Measurements from ENCODE around the gene PFKFB4.

PFKFB4 gene

DNA sequence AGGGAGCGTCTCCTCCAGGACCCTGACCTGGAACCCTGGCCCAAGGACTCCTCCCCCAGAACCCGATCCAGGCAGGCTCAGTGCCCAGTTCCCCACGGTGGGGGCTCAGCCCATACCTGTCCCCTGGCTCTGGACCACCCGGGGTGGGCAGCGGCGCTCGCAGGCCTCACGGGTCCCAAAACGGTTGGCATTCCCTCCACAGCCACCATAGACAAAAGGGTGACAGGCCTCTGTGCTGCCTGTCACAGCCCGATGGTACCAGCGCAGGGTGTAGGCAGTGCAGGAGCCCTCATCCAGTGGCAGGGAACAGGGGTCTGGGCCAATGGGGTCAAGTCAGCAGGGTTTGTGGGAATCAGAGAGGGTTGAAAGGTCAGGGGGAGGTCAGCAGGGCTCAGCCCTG is 8.1 kb upstream of the PFKFB4 start:
- Histone ChIP-seq H3K27ac (ENCODE audit: low read length) (no peak overlapping the region), H2AFZ (ENCODE audit: low read depth, low read length) (no peak overlapping the region), H3K9ac (ENCODE audit: low read depth, low read length) (no peak overlapping the region), H3K4me1 (ENCODE audit: insufficient read depth, low read length) (no peaks in the 10 kb centered on the region), H3K79me2 (ENCODE audit: insufficient read depth, low read length) (no peaks in the 10 kb centered on the region), H4K20me1 (ENCODE audit: insufficient read depth, low read length) (no peaks in the 10 kb centered on the region), H3K36me3 (ENCODE audit: insufficient read depth, low read length) (no peaks in the 10 kb centered on the region), H3K4me3 (ENCODE audit: low read depth in 1 of 2, low read length in 2 of 2) (no peak overlapping the region), H3K27me3 (ENCODE audit: insufficient read depth, low read length, poor library complexity) (no peaks in the 10 kb centered on the region), H3K4me2 (ENCODE audit: insufficient read depth, low read length) (no peak overlapping the region), H3K9me3 (ENCODE audit: insufficient read depth, low read length, severe bottlenecking) (no peaks in the 10 kb centered on the region)
- no peak for TF ChIP-seq EZH2 (IDR thresholded peaks at IDR 0.05; ENCODE audit: borderline replicate concordance, low read depth, low read length, severe bottlenecking)
- TF ChIP-seq, protein P1, sequence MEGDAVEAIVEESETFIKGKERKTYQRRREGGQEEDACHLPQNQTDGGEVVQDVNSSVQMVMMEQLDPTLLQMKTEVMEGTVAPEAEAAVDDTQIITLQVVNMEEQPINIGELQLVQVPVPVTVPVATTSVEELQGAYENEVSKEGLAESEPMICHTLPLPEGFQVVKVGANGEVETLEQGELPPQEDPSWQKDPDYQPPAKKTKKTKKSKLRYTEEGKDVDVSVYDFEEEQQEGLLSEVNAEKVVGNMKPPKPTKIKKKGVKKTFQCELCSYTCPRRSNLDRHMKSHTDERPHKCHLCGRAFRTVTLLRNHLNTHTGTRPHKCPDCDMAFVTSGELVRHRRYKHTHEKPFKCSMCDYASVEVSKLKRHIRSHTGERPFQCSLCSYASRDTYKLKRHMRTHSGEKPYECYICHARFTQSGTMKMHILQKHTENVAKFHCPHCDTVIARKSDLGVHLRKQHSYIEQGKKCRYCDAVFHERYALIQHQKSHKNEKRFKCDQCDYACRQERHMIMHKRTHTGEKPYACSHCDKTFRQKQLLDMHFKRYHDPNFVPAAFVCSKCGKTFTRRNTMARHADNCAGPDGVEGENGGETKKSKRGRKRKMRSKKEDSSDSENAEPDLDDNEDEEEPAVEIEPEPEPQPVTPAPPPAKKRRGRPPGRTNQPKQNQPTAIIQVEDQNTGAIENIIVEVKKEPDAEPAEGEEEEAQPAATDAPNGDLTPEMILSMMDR (IDR thresholded peaks at IDR 0.05; ENCODE audit: borderline replicate concordance, extremely low read depth, low read length, poor library complexity, severe bottlenecking) = no peak
- ATAC-seq (ENCODE audit: insufficient read depth, low read depth) (no peak), DNase-seq (no peak)

DNA sequence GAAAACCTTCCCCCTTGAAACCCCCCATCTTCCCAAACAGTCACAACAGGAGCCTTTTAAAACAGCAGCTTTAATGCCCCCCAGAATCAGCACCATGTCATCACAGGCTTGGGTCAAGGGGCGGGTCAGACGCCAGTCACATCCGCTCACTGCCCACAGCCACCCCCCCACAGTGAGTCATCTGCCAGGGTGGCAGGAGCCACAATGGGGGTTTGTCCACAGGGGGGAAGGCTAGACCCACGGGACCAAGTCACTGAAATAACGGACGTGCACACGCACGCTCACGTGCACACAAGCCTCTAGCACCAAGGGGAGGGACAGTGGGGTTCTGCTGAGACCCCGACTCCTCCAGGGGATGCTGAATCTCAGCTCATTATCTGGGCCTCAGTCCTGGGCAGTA is 7.4 kb upstream of the PFKFB4 start:
- TF ChIP-seq, protein P1 (IDR thresholded peaks at IDR 0.05; ENCODE audit: borderline replicate concordance, extremely low read depth, low read length, poor library complexity, severe bottlenecking) = no peak
- no peak overlapping the region for H3K4me3 ChIP-seq (ENCODE audit: low read depth in 1 of 2, low read length in 2 of 2)
- no peaks in the 10 kb centered on the region for H4K20me1 ChIP-seq (ENCODE audit: insufficient read depth, low read length)
- H3K36me3 ChIP-seq (ENCODE audit: insufficient read depth, low read length) = no peaks in the 10 kb centered on the region
- H3K79me2 ChIP-seq (ENCODE audit: insufficient read depth, low read length) = no peaks in the 10 kb centered on the region
- ATAC-seq (ENCODE audit: insufficient read depth, low read depth) (no peak), DNase-seq (no peak)
- H3K9me3 ChIP-seq (ENCODE audit: insufficient read depth, low read length, severe bottlenecking) = no peaks in the 10 kb centered on the region
- no peak overlapping the region for H2AFZ ChIP-seq (ENCODE audit: low read depth, low read length)
- H3K27me3 ChIP-seq (ENCODE audit: insufficient read depth, low read length, poor library complexity) = no peaks in the 10 kb centered on the region
- H3K4me2 ChIP-seq (ENCODE audit: insufficient read depth, low read length) = no peak overlapping the region
- no peaks in the 10 kb centered on the region for H3K4me1 ChIP-seq (ENCODE audit: insufficient read depth, low read length)
- H3K9ac ChIP-seq (ENCODE audit: low read depth, low read length) = no peak overlapping the region
- no peak overlapping the region for H3K27ac ChIP-seq (ENCODE audit: low read length)

DNA sequence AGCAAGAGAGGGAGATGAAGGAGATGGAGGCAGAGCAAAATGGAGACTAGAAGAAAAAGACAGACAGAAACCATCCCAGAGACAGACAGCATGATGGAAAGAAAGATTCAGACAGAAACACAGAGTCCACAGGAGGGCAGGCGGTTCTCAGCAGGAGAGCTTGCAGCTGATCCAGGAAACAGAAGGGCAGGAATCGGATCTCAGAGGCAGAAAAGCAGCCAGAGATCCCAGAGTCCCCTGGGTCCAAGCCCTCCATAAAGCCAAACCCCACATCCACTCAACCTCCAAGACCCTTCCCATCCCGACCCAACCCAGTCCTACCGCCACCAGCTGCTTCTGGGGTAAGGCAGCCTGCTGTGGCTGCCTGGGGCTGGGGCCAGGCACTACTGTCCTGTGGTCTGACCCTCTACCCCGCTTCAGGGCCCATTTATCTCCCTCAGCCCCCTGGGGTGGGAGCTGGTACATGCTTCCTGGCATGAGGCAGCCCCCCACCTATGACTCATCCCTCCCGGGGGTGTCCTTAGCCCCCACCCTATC is 6.8 kb upstream of the PFKFB4 start, which contains the start of gene UCN2:
Gene UCN2, minus strand, starts transcription at position 400 of the 537 bp plus-strand sequence. CDS start 657 bp downstream, outside the sequence.
- no peak for TF ChIP-seq EZH2 (IDR thresholded peaks at IDR 0.05; ENCODE audit: borderline replicate concordance, low read depth, low read length, severe bottlenecking)
- TF ChIP-seq, protein P1 (IDR thresholded peaks at IDR 0.05; ENCODE audit: borderline replicate concordance, extremely low read depth, low read length, poor library complexity, severe bottlenecking) = no peak
- Histone ChIP-seq H3K4me3 (ENCODE audit: low read depth in 1 of 2, low read length in 2 of 2) (no peak within 1 kb of the TSS), H3K36me3 (ENCODE audit: insufficient read depth, low read length) (no peaks in the 10 kb centered on the region), H3K79me2 (ENCODE audit: insufficient read depth, low read length) (no peaks in the 10 kb centered on the region), H3K4me2 (ENCODE audit: insufficient read depth, low read length) (no peak within 1 kb of the TSS), H3K27ac (ENCODE audit: low read length) (no peak within 1 kb of the TSS), H3K4me1 (ENCODE audit: insufficient read depth, low read length) (no peaks in the 10 kb centered on the region; the same call in 1 of the 2 replicates), H3K9me3 (ENCODE audit: insufficient read depth, low read length, severe bottlenecking) (no peaks in the 10 kb centered on the region), H3K27me3 (ENCODE audit: insufficient read depth, low read length, poor library complexity) (no peaks in the 10 kb centered on the region), H2AFZ (ENCODE audit: low read depth, low read length) (no peak within 1 kb of the TSS), H3K9ac (ENCODE audit: low read depth, low read length) (no peak within 1 kb of the TSS; the same call in 1 of the 2 replicates), H4K20me1 (ENCODE audit: insufficient read depth, low read length) (no peaks in the 10 kb centered on the region; the same call in 1 of the 2 replicates)
- ATAC-seq (ENCODE audit: insufficient read depth, low read depth) = no peak
- no peak for DNase-seq
